ENCODE data around the gene FDX2. TPM values are rescaled to one million over a fixed set of nuclear protein-coding genes. Genes with fewer than 3 reads are reported as not detected.

FDX2 gene
- total and polyA plus RNA-seq, 2 donors (not counting 3 experiments of a cell fraction or from before 2014, with no cell fraction given) = 20.5 to 59.8 TPM

DNA sequence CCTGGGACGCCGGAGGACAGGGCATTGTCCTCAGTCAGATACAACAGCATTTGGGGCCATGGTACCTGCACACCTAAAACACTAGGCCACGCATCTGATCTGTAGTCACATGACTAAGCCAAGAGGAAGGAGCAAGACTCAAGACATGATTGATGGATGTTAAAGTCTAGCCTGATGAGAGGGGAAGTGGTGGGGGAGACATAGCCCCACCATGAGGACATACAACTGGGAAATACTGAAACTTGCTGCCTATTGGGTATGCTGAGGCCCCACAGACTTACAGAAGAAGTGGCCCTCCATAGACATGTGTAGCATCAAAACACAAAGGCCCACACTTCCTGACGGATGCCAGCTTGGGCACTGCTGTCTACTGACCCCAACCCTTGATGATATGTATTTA, 30.4 kb downstream of the FDX2 start:
- Histone ChIP-seq H3K27ac (ENCODE audit: insufficient read depth, low read depth, low read length) (no peak overlapping the region), H3K27me3 (ENCODE audit: control insufficient read depth in 2 of 2, insufficient read depth in 2 of 2, low read length in 2 of 2) (peaks cover 5 to 13% of the 10 kb centered on the region in 2 experiments), H3K36me3 (ENCODE audit: control insufficient read depth in 2 of 2, extremely low read depth in 1 of 2, insufficient read depth in 2 of 2, low read length in 2 of 2) (peaks cover 0 to 4% of the 10 kb centered on the region in 2 experiments), H3K9me1 (replicated peaks; ENCODE audit: control insufficient read depth, extremely low read depth, insufficient read depth, low read length) (no peaks in the 10 kb centered on the region), H3K79me2 (ENCODE audit: control insufficient read depth, insufficient read depth, low read length) (no peaks in the 10 kb centered on the region), H3K9ac (replicated peaks; ENCODE audit: extremely low read depth, insufficient read depth, low read length) (no peak overlapping the region), H3K4me1 (ENCODE audit: control insufficient read depth, extremely low read depth, insufficient read depth, low read length) (peaks cover 16% of the 10 kb centered on the region), H2AFZ (ENCODE audit: low read depth, low read length) (no peak overlapping the region), H3K4me2 (ENCODE audit: insufficient read depth, low read length) (no peak overlapping the region), H4K20me1 (replicated peaks; ENCODE audit: control insufficient read depth, extremely low read depth, insufficient read depth, low read length) (no peaks in the 10 kb centered on the region), H3K9me3 (replicated peaks; ENCODE audit: control insufficient read depth, insufficient read depth, low read length) (no peaks in the 10 kb centered on the region), H3K4me3 (replicated peaks in 1 of 3; ENCODE audit: insufficient read depth in 1 of 3, low read depth in 1 of 3, low read length in 3 of 3) (no peak overlapping the region)
- no peak for FAIRE-seq
- DNase-seq (ENCODE audit: low read depth, low spot score) = no peak
- ChIA-PET POLR2A (interaction anchor here (0.9 kb wide), 1 partner anchor 15 kb away, joined by 3 read pairs; the partner anchor contains the start of gene ICAM1), CTCF (interaction anchor here (1.0 to 4.1 kb wide), 6 partner anchors 14 to 194 kb away, joined by 4 to 14 read pairs (median 7); partner anchors contain the start of gene ICAM1)
- BruUV-seq (replicated peaks) = no TSS peak
- dilution Hi-C loops (cut with MboI; ENCODE audit: extremely low pct_ligation_motif_present, low sequenced_read_pairs) = no loop called here
- intact Hi-C loops (cut with micrococcal nuclease) = no loop called here
- TF ChIP-seq POLR2A (IDR thresholded peaks at IDR 0.05; ENCODE audit: low read depth, low read length) (no peak), FOS (IDR thresholded peaks at IDR 0.05; ENCODE audit: borderline replicate concordance, insufficient read depth, low read length) (no peak), EZH2 (IDR thresholded peaks at IDR 0.05; ENCODE audit: borderline replicate concordance, low read depth, low read length, severe bottlenecking) (no peak), MYC (IDR thresholded peaks at IDR 0.05; ENCODE audit: low read depth, low read length) (no peak), POLR2AphosphoS5 (IDR thresholded peaks at IDR 0.05; ENCODE audit: insufficient read depth, low read depth, low read length) (no peak), CTCF (IDR thresholded peaks at IDR 0.05; ENCODE audit: extremely low read depth in 1 of 2, insufficient read depth in 1 of 2, low read depth in 1 of 2, low read length in 2 of 2) (no peak), JUN (IDR thresholded peaks at IDR 0.05; ENCODE audit: borderline replicate concordance, insufficient read depth, insufficient read length, low read depth) (no peak), GATA2 (IDR thresholded peaks at IDR 0.05; ENCODE audit: insufficient read depth, insufficient read length, low read depth, low read length) (no peak), MAX (IDR thresholded peaks at IDR 0.05; ENCODE audit: insufficient read depth, insufficient read length) (no peak)
